KMS-11 (cell line): ENCODE data around the gene LAMA2.

Experiments used
- H2AFZ ChIP-seq: fragments of 200-600 bp; sonication (generic); 2 replicates; pipeline ENCODE4 v1.6.1; 2016; ENCODE audit warnings: antibody characterized with exemption, mixed run types, low read depth
- H3K27ac ChIP-seq: fragments of 200-600 bp; sonication (generic); 2 replicates; pipeline ENCODE4 v1.6.1; 2016; ENCODE audit warnings: mild to moderate bottlenecking, mixed run types
- H3K27me3 ChIP-seq: fragments of 200-600 bp; sonication (generic); 2 replicates; pipeline ENCODE4 v1.6.1; 2017; ENCODE audit warnings: mild to moderate bottlenecking, low read depth, mixed run types, moderate library complexity; ENCODE audit not compliant: insufficient read depth
- H3K36me3 ChIP-seq: fragments of 200-600 bp; sonication (generic); 2 replicates; pipeline ENCODE4 v1.6.1; 2017; ENCODE audit warnings: mild to moderate bottlenecking, mixed run types; ENCODE audit not compliant: insufficient read depth
- H3K4me1 ChIP-seq: fragments of 200-600 bp; sonication (generic); 2 replicates; pipeline ENCODE4 v1.6.1; 2016; ENCODE audit warnings: mild to moderate bottlenecking, low read depth, mixed run types; ENCODE audit not compliant: poor library complexity, severe bottlenecking
- H3K4me2 ChIP-seq: fragments of 200-600 bp; sonication (generic); 2 replicates; pipeline ENCODE4 v1.7.0; 2016; ENCODE audit warnings: mild to moderate bottlenecking, mixed run types
- H3K4me3 ChIP-seq: fragments of 200-600 bp; sonication (generic); IDR thresholded peaks from 2 replicates; pipeline ENCODE4 v1.6.1; 2017; ENCODE audit warnings: low read depth, low read length, mixed read lengths; ENCODE audit not compliant: insufficient read depth
- H3K79me2 ChIP-seq: fragments of 200-600 bp; sonication (generic); 2 replicates; pipeline ENCODE4 v1.6.1; 2016; ENCODE audit warnings: low read depth, mixed run types; ENCODE audit not compliant: insufficient read depth
- H3K9ac ChIP-seq: fragments of 200-600 bp; sonication (generic); 2 replicates; pipeline ENCODE4 v1.6.1; 2016; ENCODE audit warnings: mild to moderate bottlenecking, mixed run types
- H4K20me1 ChIP-seq: fragments of 200-600 bp; sonication (generic); 2 replicates; pipeline ENCODE4 v1.6.1; 2016; ENCODE audit warnings: mild to moderate bottlenecking, mixed run types; ENCODE audit not compliant: insufficient read depth
- CTCF ChIP-seq: fragments of 200-600 bp; sonication (generic); conservative IDR thresholded peaks from 2 replicates; pipeline ENCODE4 v1.6.1; 2017; ENCODE audit warnings: low read depth, mild to moderate bottlenecking, antibody characterized with exemption, low read length, moderate library complexity, mixed read lengths

LAMA2 gene

GRCh38 chr6:129105793-129106192 is 222.9 kb downstream of the LAMA2 start:
- Histone ChIP-seq H3K36me3 (no peaks in the 10 kb centered on the region), H3K79me2 (no peaks in the 10 kb centered on the region), H3K4me2 (no peak overlapping the region), H3K27me3 (no peaks in the 10 kb centered on the region), H3K4me3 (no peak overlapping the region), H3K4me1 (no peaks in the 10 kb centered on the region), H3K9ac (no peak overlapping the region), H2AFZ (no peak overlapping the region), H4K20me1 (no peaks in the 10 kb centered on the region), H3K27ac (no peak overlapping the region)
- no peak for TF ChIP-seq CTCF

DNA sequence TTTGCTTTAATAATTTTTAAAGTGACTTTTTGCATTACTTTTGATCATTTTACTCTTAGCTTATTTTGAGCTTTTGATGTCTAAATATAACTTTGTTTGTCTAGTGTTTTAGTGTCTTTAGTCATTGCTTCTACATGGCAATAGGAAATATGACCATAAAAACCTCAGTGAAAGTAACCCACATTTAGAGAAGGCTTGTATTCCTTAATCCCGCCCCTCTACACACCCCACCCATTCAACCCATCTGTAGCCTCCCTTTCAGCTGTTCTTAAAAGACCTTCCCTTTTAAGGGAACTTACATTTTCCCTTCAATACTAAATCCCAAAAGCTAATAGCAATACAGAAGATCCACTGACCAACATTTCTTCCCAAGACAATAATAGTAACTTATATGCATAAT is 225.4 kb downstream of the LAMA2 start:
- no peak overlapping the region for H3K4me3 ChIP-seq
- no peak overlapping the region for H3K4me2 ChIP-seq
- H3K9ac ChIP-seq = no peak overlapping the region
- no peaks in the 10 kb centered on the region for H3K27me3 ChIP-seq
- no peaks in the 10 kb centered on the region for H3K4me1 ChIP-seq
- H3K36me3 ChIP-seq = no peaks in the 10 kb centered on the region
- no peaks in the 10 kb centered on the region for H4K20me1 ChIP-seq
- no peaks in the 10 kb centered on the region for H3K79me2 ChIP-seq
- H3K27ac ChIP-seq = no peak overlapping the region
- no peak for TF ChIP-seq CTCF
- H2AFZ ChIP-seq = no peak overlapping the region

- Histone ChIP-seq H3K27ac (no peak overlapping the region), H2AFZ (no peak overlapping the region), H3K79me2 (no peaks in the 10 kb centered on the region), H3K4me2 (no peak overlapping the region), H3K9ac (no peak overlapping the region), H3K4me3 (no peak overlapping the region), H3K4me1 (no peaks in the 10 kb centered on the region), H3K27me3 (no peaks in the 10 kb centered on the region), H3K36me3 (no peaks in the 10 kb centered on the region), H4K20me1 (no peaks in the 10 kb centered on the region)
- no peak for TF ChIP-seq CTCF
Measured at GRCh38 chr6:129110690-129111343, 227.9 kb downstream of the LAMA2 start.

- Histone ChIP-seq H3K4me3 (no peak overlapping the region), H2AFZ (no peak overlapping the region), H3K4me2 (no peak overlapping the region), H4K20me1 (no peaks in the 10 kb centered on the region), H3K27ac (no peak overlapping the region), H3K79me2 (no peaks in the 10 kb centered on the region), H3K36me3 (no peaks in the 10 kb centered on the region), H3K27me3 (no peaks in the 10 kb centered on the region), H3K9ac (no peak overlapping the region), H3K4me1 (no peaks in the 10 kb centered on the region)
- no peak for TF ChIP-seq CTCF
Measured at GRCh38 chr6:129111346-129111745, 228.4 kb downstream of the LAMA2 start.
